SK-N-MC (cell line): ENCODE data around the gene CMPK1.
A peak's percentile ranks its signal among the peaks of the same experiment; 100 is the strongest.

ENCODE experiments used
- DNase-seq: peaks from one replicate; pipeline ENCODE4 v3.0.0-alpha.2; 2011; ENCODE audit warnings: low read depth, low spot score
- H3K27ac ChIP-seq: fragments of 200-600 bp; sonication (generic); 2 replicates; pipeline ENCODE4 v1.5.1; 2016; ENCODE audit warnings: mixed run types
- H3K36me3 ChIP-seq: fragments of 200-600 bp; sonication (generic); 2 replicates; pipeline ENCODE4 v1.6.1; 2017; ENCODE audit warnings: antibody characterized with exemption, low read length, mixed read lengths; ENCODE audit not compliant: insufficient read depth
- H3K4me3 ChIP-seq: fragments of 200-600 bp; sonication (generic); 2 replicates; pipeline ENCODE4 v1.5.1; 2016
- H3K9ac ChIP-seq: fragments of 200-600 bp; sonication (generic); 2 replicates; pipeline ENCODE4 v1.8.0; 2017; ENCODE audit warnings: mixed run types, mixed read lengths; ENCODE audit not compliant: insufficient read length
- H3K9me3 ChIP-seq: fragments of 200-600 bp; sonication (generic); 2 replicates; pipeline ENCODE4 v1.6.1; 2017; ENCODE audit warnings: low read depth, mild to moderate bottlenecking, antibody characterized with exemption, low read length, moderate library complexity, mixed read lengths
- EZH2 ChIP-seq: fragments of 200-600 bp; sonication (generic); IDR thresholded peaks from one replicate; pipeline ENCODE4 v1.6.1; 2017; ENCODE audit warnings: antibody characterized with exemption
- FOXP2 ChIP-seq: optimal IDR thresholded peaks from 2 replicates; pipeline ENCODE3; 2011; ENCODE audit warnings: mild to moderate bottlenecking, moderate library complexity; ENCODE audit not compliant: insufficient read depth; ENCODE audit errors: extremely low read length, control extremely low read depth
- POLR2AphosphoS5 ChIP-seq: IDR thresholded peaks from 2 replicates; pipeline ENCODE4 v1.6.1; 2012; ENCODE audit warnings: mild to moderate bottlenecking, low read depth, low read length, borderline replicate concordance

Gene CMPK1

GRCh38 chr1:47385020-47385419, 51.4 kb downstream of the CMPK1 start:
- Histone ChIP-seq H3K36me3 (peaks cover 9% of the 10 kb centered on the region; the same call in 1 of the 2 replicates), H3K9me3 (no peaks in the 10 kb centered on the region), H3K4me3 (no peak overlapping the region), H3K9ac (no peak overlapping the region), H3K27ac (no peak overlapping the region)
- TF ChIP-seq FOXP2 (no peak), EZH2 (no peak), POLR2AphosphoS5 (no peak)
- no peak for DNase-seq

- H3K27ac ChIP-seq, result no peak overlapping the region
- TF ChIP-seq EZH2 (no peak), FOXP2 (no peak), POLR2AphosphoS5 (no peak)
- no peak for DNase-seq
- H3K36me3 ChIP-seq, result peaks cover 7% of the 10 kb centered on the region; the same call in 1 of the 2 replicates
- H3K9me3 ChIP-seq, result no peaks in the 10 kb centered on the region
- H3K9ac ChIP-seq, result no peak overlapping the region
- no peak overlapping the region for H3K4me3 ChIP-seq
These were observed 52.7 kb downstream of the CMPK1 start for GRCh38 chr1:47386268-47386667.

- Histone ChIP-seq H3K4me3 (no peak overlapping the region), H3K9me3 (no peaks in the 10 kb centered on the region), H3K36me3 (no peaks in the 10 kb centered on the region), H3K9ac (no peak overlapping the region), H3K27ac (no peak overlapping the region)
- DNase-seq, result no peak
- TF ChIP-seq EZH2 (no peak), POLR2AphosphoS5 (0 out of 2 replicates have a peak, but pooled peaks have one; percentile 14)
These were observed 54.7 kb downstream of the CMPK1 start for GRCh38 chr1:47388030-47388890.

GRCh38 chr1:47388891-47389238, 55.3 kb downstream of the CMPK1 start:
- no peak overlapping the region for H3K9ac ChIP-seq
- no peak for DNase-seq
- no peaks in the 10 kb centered on the region for H3K36me3 ChIP-seq
- no peak for TF ChIP-seq FOXP2
- TF ChIP-seq EZH2, result no peak
- TF ChIP-seq POLR2AphosphoS5, result no peak
- no peak overlapping the region for H3K4me3 ChIP-seq
- no peaks in the 10 kb centered on the region for H3K9me3 ChIP-seq
- no peak overlapping the region for H3K27ac ChIP-seq

GRCh38 chr1:47389731-47390130, 56.1 kb downstream of the CMPK1 start:
- Histone ChIP-seq H3K9me3 (no peaks in the 10 kb centered on the region), H3K27ac (no peak overlapping the region), H3K4me3 (no peak overlapping the region), H3K9ac (no peak overlapping the region), H3K36me3 (no peaks in the 10 kb centered on the region)
- TF ChIP-seq EZH2, result no peak
- no peak for TF ChIP-seq FOXP2
- TF ChIP-seq POLR2AphosphoS5, result no peak
- no peak for DNase-seq

GRCh38 chr1:47390843-47391242, 57.3 kb downstream of the CMPK1 start:
- no peak for DNase-seq
- H3K27ac ChIP-seq, result no peak overlapping the region
- no peak overlapping the region for H3K4me3 ChIP-seq
- no peaks in the 10 kb centered on the region for H3K9me3 ChIP-seq
- H3K36me3 ChIP-seq, result no peaks in the 10 kb centered on the region
- H3K9ac ChIP-seq, result no peak overlapping the region
- TF ChIP-seq FOXP2 (no peak), EZH2 (no peak), POLR2AphosphoS5 (no peak)

- H3K36me3 ChIP-seq, result no peaks in the 10 kb centered on the region
- TF ChIP-seq EZH2 (no peak), FOXP2 (no peak), POLR2AphosphoS5 (no peak)
- DNase-seq, result no peak
These were observed 59.6 kb downstream of the CMPK1 start for GRCh38 chr1:47393141-47393540.

GRCh38 chr1:47395433-47395832, 61.8 kb downstream of the CMPK1 start:
- H3K9me3 ChIP-seq, result no peaks in the 10 kb centered on the region
- no peak for TF ChIP-seq POLR2AphosphoS5
- TF ChIP-seq EZH2, result no peak
- TF ChIP-seq FOXP2, result no peak
- no peak overlapping the region for H3K9ac ChIP-seq
- H3K4me3 ChIP-seq, result no peak overlapping the region
- no peak overlapping the region for H3K27ac ChIP-seq
- DNase-seq, result no peak
- no peaks in the 10 kb centered on the region for H3K36me3 ChIP-seq

More at GRCh38 chr1:47393141-47393540, 59.6 kb downstream of the CMPK1 start:
- no peaks in the 10 kb centered on the region for H3K9me3 ChIP-seq
- no peak overlapping the region for H3K4me3 ChIP-seq
- no peak overlapping the region for H3K9ac ChIP-seq
- no peak overlapping the region for H3K27ac ChIP-seq

- Histone ChIP-seq H3K9ac (no peak overlapping the region), H3K9me3 (no peaks in the 10 kb centered on the region), H3K4me3 (no peak overlapping the region), H3K27ac (no peak overlapping the region), H3K36me3 (no peaks in the 10 kb centered on the region)
- DNase-seq, result no peak
- TF ChIP-seq POLR2AphosphoS5 (no peak), FOXP2 (no peak), EZH2 (no peak)
These were observed 63.1 kb downstream of the CMPK1 start for GRCh38 chr1:47396671-47397196.
